SU-DHL-6 (cell line): ENCODE data around the gene C5orf63.

Experiments used
- CTCF ChIP-seq: fragments of 200-600 bp; sonication (generic); IDR thresholded peaks from one replicate; pipeline ENCODE4 v1.5.1; 2017; ENCODE audit warnings: antibody characterized with exemption, mild to moderate bottlenecking, low read length, moderate library complexity; ENCODE audit not compliant: insufficient read depth, poor library complexity, severe bottlenecking
- EZH2phosphoT487 ChIP-seq: fragments of 200-600 bp; sonication (generic), shearing (Covaris generic); conservative IDR thresholded peaks from 2 replicates; pipeline ENCODE4 v1.6.1; 2018; ENCODE audit warnings: mild to moderate bottlenecking, antibody characterized with exemption, low read length, moderate library complexity, mixed read lengths

DNA sequence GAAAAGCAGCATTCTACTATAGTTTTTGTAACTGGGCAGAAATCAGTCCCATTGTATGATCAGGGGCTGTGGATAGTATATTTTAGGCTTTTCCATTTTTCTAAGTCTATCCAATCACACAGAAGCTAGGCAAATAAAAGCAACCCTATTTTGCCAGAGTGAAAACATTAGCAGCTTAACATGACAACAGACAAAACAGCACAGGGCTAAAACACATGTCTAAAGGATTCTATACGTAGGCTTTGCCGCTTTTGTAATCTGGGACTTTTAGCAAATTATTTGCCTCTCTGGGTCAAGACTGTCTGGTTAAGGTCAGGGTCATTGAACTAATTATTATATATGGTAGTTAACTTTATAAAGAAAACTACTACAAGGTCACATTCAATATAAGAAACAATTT is 47.1 kb downstream of the C5orf63 start:
- TF ChIP-seq CTCF (no peak), EZH2phosphoT487 (no peak)
